Measurements from ENCODE around the gene SPO11. TPM values are rescaled to one million over a fixed set of nuclear protein-coding genes. Genes with fewer than 3 reads are reported as not detected.

SPO11 gene
- total RNA-seq, 1 donor from 2014 or later, result not detected

DNA sequence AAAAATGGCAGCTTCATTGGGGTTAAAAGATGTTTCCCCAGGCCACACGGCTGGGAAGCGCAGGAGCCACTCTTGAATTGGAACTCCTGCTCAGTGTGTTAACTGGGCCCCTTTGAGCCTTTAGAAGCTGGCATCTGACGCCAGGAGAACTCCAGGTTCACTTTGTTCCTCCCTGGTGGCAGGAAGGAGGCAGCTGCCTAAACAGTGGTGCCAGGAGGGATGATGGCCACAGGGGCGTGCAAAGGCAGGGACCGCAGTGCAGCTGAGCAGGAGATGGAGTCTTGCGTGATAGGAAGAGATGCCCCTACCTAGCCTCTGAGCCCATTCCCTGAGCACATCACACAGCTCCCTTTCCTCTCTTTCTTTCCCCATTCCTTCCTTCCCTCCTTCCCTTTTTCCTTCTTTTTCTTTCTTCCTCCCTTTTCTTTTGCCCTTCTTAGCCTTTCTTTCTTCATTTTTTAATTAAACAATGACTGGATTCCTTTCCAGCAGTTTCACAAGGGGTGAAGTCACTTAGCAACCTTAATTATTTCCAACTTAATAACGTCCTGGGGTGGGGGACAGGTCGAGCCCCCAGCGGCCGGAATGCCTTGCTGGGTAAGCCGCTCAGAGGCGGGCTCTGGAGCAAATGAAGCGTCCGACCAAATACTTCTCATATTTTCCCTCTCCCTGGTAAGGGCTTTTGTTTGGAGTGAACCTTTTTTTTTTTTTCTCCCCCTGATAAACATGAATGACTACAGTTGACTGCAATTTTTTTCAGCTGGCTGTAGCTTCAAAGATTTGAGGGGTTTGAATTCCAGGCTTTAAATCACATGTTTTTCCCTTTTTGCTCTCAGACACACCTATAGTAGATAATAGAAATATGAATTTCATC lies 42.4 kb upstream of the SPO11 start:
- Histone ChIP-seq H3K4me1 (no peaks in the 10 kb centered on the region), H3K27ac (no peak overlapping the region), H3K36me3 (no peaks in the 10 kb centered on the region), H3K27me3 (peaks cover 7% of the 10 kb centered on the region), H3K9me3 (no peaks in the 10 kb centered on the region), H3K4me3 (no peak overlapping the region)
- ATAC-seq (no peak), DNase-seq (no peak)
- intact Hi-C loops (cut with DNase I), result no loop called here
- TF ChIP-seq, protein P1, sequence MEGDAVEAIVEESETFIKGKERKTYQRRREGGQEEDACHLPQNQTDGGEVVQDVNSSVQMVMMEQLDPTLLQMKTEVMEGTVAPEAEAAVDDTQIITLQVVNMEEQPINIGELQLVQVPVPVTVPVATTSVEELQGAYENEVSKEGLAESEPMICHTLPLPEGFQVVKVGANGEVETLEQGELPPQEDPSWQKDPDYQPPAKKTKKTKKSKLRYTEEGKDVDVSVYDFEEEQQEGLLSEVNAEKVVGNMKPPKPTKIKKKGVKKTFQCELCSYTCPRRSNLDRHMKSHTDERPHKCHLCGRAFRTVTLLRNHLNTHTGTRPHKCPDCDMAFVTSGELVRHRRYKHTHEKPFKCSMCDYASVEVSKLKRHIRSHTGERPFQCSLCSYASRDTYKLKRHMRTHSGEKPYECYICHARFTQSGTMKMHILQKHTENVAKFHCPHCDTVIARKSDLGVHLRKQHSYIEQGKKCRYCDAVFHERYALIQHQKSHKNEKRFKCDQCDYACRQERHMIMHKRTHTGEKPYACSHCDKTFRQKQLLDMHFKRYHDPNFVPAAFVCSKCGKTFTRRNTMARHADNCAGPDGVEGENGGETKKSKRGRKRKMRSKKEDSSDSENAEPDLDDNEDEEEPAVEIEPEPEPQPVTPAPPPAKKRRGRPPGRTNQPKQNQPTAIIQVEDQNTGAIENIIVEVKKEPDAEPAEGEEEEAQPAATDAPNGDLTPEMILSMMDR (IDR thresholded peaks at IDR 0.05), result no peak

DNA sequence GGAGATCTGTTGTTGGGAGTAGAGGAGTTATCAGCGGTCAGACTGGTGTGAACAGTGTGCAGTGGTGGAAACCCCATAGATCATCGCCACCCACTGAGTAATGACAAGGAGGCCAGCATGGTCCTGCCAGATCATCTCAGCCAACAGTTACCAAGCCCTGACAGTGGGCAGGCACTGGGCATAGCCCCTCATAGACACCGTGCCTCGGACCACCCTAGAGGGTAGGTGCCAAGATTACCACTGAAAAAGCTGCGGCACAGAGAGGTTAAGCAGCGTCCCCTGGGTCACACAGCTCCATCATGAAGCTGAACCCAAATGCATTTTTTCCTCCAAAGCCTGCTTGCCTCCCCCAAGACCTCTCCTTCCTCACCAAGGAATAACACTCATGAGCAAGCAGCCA lies 41.7 kb upstream of the SPO11 start:
- DNase-seq (no peak), ATAC-seq (no peak)
- intact Hi-C loops (cut with DNase I), result no loop called here
- H3K9me3 ChIP-seq, result no peaks in the 10 kb centered on the region
- H3K36me3 ChIP-seq, result no peaks in the 10 kb centered on the region
- TF ChIP-seq, protein P1 (IDR thresholded peaks at IDR 0.05), result no peak
- H3K4me3 ChIP-seq, result no peak overlapping the region
- H3K27ac ChIP-seq, result no peak overlapping the region
- no peaks in the 10 kb centered on the region for H3K4me1 ChIP-seq
- peaks cover 13% of the 10 kb centered on the region for H3K27me3 ChIP-seq

DNA sequence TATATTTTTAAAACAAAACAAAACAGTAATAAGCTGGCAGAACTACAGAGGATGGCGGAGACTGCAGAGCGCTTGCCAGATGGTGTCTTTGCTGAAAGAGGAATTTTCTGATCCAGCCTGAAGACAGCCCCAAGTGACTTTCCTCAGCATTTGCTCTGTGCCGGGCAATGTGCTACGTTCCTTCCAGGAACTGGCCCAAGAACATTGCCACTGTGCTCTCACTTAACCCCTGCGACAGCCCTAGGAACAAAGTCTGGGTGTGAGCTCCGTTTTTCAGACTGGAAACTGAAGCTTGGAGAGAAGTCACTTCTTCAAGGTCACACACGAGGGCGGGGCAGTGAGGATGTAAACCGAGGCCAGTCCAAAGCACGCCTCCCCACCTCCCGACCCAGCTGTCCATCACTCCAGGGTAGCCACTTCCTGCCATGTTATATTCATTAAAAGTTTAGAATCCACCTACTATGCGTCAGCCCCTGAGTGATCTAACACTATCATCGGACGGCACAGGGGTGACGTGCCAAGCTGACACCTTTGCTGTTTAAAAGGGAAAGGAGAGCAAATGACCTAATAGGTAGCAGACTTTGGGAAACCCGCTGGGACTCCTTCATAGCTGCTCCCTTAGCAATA lies 40.8 kb upstream of the SPO11 start:
- Histone ChIP-seq H3K9me3 (no peaks in the 10 kb centered on the region), H3K4me3 (no peak overlapping the region), H3K27me3 (peaks cover 15% of the 10 kb centered on the region), H3K27ac (no peak overlapping the region), H3K4me1 (no peaks in the 10 kb centered on the region), H3K36me3 (no peaks in the 10 kb centered on the region)
- TF ChIP-seq, protein P1 (IDR thresholded peaks at IDR 0.05), result no peak
- no peak for DNase-seq
- intact Hi-C loops (cut with DNase I), result no loop called here
- ATAC-seq, result no peak

DNA sequence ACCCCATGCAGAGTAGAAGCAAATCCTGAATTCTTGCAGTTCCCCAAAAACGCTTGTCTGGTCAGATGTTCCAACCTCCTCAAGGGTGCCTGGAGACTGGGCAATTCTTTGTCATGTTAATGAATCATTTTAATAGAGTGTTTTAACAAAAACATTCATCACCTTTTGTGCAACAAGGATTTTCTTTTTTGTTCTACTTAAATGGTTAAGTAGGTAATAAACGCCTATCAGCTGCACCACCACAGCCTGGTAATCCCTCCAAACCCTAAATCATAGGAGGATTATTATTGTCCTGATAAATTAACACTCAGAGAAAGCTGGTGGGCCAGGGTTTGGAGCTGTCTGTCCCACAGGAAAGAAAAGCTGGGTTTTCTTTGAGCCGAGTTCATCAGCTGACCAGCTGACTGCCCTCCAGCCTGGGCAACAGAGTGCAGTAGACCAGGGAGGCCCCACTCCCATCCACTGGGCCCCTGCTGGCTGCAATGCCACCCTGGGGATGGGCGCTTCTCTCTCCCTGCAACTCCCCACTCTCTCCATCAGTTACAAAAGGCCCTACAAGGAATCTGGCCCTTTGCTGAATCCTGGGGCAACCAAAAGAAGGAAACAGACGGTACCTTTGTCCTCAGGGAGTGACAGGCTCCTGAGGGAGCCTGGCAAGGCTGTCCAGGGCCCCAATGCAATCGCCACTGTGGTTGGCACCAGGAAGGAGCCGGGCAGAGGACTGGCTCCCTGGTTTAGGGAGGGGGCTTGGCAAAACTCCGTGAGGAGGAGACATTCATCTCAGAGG lies 40.0 kb upstream of the SPO11 start:
- H3K27ac ChIP-seq, result no peak overlapping the region
- no peaks in the 10 kb centered on the region for H3K9me3 ChIP-seq
- DNase-seq, result no peak
- TF ChIP-seq, protein P1 (IDR thresholded peaks at IDR 0.05), result no peak
- peaks cover 15% of the 10 kb centered on the region for H3K27me3 ChIP-seq
- H3K4me1 ChIP-seq, result no peaks in the 10 kb centered on the region
- no peak for ATAC-seq
- H3K36me3 ChIP-seq, result no peaks in the 10 kb centered on the region
- intact Hi-C loops (cut with DNase I), result no loop called here
- H3K4me3 ChIP-seq, result no peak overlapping the region

DNA sequence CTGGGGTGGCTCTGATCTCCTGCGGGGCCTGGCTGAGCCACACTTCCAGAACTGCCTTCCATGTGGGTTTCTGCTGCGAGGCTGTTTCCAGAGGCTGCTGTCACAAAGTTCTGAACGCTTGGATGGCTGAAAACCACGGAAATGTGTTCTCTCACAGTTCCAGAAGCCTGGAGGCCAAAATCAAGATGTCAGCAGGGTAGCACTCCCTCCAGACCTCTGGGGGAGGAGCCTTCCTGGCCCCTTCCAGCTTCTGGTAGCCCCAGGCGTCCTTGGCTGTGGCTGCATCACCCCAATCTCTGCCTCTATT lies 39.5 kb upstream of the SPO11 start:
- H3K27ac ChIP-seq, result no peak overlapping the region
- TF ChIP-seq, protein P1 (IDR thresholded peaks at IDR 0.05), result no peak
- no peaks in the 10 kb centered on the region for H3K9me3 ChIP-seq
- H3K4me1 ChIP-seq, result no peaks in the 10 kb centered on the region
- peaks cover 15% of the 10 kb centered on the region for H3K27me3 ChIP-seq
- DNase-seq (no peak), ATAC-seq (no peak)
- intact Hi-C loops (cut with DNase I), result no loop called here
- H3K4me3 ChIP-seq, result no peak overlapping the region
- no peaks in the 10 kb centered on the region for H3K36me3 ChIP-seq
